Progenitor cell of endocrine pancreas (in vitro differentiated cells): ENCODE measurements around the gene SPACA7. TPM values are rescaled to one million over a fixed set of nuclear protein-coding genes. Genes with fewer than 3 reads are reported as not detected.

ENCODE experiments used
- DNase-seq: peaks from one replicate; pipeline ENCODE4 v3.0.0; 2021; ENCODE audit warnings: low spot score; ENCODE audit not compliant: unreplicated experiment
- H3K27ac Mint-ChIP-seq: 2 replicates; pipeline ENCODE4 v1.8.0; 2021; ENCODE audit warnings: mild to moderate bottlenecking, moderate library complexity, mixed read lengths
- H3K27me3 Mint-ChIP-seq: 2 replicates; pipeline ENCODE4 v1.8.0; 2021; ENCODE audit warnings: mixed read lengths
- H3K36me3 Mint-ChIP-seq: 2 replicates; pipeline ENCODE4 v1.8.0; 2022; ENCODE audit warnings: mixed read lengths; ENCODE audit not compliant: insufficient read depth
- H3K4me1 Mint-ChIP-seq: 2 replicates; pipeline ENCODE4 v1.8.0; 2021; ENCODE audit warnings: low read depth, mixed read lengths
- H3K4me3 Mint-ChIP-seq: 2 replicates; pipeline ENCODE4 v1.8.0; 2021; ENCODE audit warnings: low read depth, mild to moderate bottlenecking, moderate library complexity, mixed read lengths
- H3K9me3 Mint-ChIP-seq: 2 replicates; pipeline ENCODE4 v1.8.0; 2021; ENCODE audit warnings: low read depth, mixed read lengths
- CTCF ChIP-seq: fragments of 200-600 bp; sonication (generic); IDR thresholded peaks from one replicate; pipeline ENCODE4 v1.5.0; 2021; ENCODE audit warnings: antibody characterized with exemption, mild to moderate bottlenecking; ENCODE audit not compliant: unreplicated experiment
- total RNA-seq: library from RNA; stranded (reverse); gene quantifications from 2 replicates; pipeline ENCODE4 v1.2.1, GENCODE V29; 2021

SPACA7 gene
- total RNA-seq, 1 donor from 2014 or later: not detected

DNA sequence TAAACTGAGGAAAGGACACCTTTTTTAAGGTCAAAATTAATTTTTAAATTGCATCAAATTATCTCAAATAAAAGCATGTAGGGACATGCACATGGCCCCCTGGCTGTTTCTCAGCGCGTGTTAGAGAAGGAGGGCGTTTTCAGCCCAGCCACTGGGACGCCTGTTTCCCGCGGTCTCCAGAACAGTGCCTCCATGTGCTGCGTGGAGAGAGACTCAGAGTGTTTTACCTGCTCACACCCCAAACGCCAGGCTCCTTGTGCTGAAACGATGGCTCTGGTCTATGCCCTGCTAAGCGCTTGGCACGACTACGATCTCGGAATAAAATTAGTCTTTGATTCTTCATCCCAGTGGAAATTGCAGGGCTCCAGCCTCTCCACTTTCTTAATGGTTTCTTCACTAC is 20.0 kb upstream of the SPACA7 start:
- H3K27ac Mint-ChIP-seq: no peak overlapping the region
- peaks cover 20% of the 10 kb centered on the region for H3K27me3 Mint-ChIP-seq
- TF ChIP-seq CTCF: no peak
- H3K4me1 Mint-ChIP-seq: no peaks in the 10 kb centered on the region
- H3K4me3 Mint-ChIP-seq: no peak overlapping the region
- DNase-seq: no peak
- H3K36me3 Mint-ChIP-seq: no peaks in the 10 kb centered on the region
- no peaks in the 10 kb centered on the region for H3K9me3 Mint-ChIP-seq

- no peak for DNase-seq
- Mint-ChIP-seq H3K9me3 (peaks cover 6% of the 10 kb centered on the region), H3K4me1 (no peaks in the 10 kb centered on the region), H3K27me3 (peaks cover 19% of the 10 kb centered on the region), H3K27ac (no peak overlapping the region), H3K4me3 (no peak overlapping the region), H3K36me3 (no peaks in the 10 kb centered on the region)
- TF ChIP-seq CTCF: no peak
Measured at GRCh38 chr13:112358156-112358555, 18.0 kb upstream of the SPACA7 start.

DNA sequence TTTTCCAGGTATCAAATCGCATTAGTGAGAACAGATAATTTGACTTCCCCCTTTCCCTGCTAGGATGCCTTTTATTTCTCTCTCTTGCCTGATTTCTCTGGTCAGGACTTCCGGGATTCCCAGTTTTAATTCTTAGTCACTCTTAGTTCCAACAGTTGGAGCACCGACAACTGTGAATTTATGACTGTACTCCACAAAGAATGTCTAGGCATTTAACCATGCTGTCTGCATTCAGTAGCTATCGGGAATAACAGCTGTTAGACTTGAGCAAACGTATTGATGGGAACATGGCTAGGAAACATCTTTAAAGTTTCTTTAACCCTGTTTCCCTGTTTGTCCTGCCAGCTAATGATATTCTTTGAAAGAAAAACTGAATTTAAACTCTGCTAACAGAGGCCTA is 14.1 kb upstream of the SPACA7 start:
- H3K9me3 Mint-ChIP-seq: peaks cover 6% of the 10 kb centered on the region
- H3K4me1 Mint-ChIP-seq: no peaks in the 10 kb centered on the region
- H3K4me3 Mint-ChIP-seq: no peak overlapping the region
- no peaks in the 10 kb centered on the region for H3K36me3 Mint-ChIP-seq
- DNase-seq: no peak
- H3K27ac Mint-ChIP-seq: no peak overlapping the region
- TF ChIP-seq CTCF: no peak
- H3K27me3 Mint-ChIP-seq: peaks cover 26% of the 10 kb centered on the region

DNA sequence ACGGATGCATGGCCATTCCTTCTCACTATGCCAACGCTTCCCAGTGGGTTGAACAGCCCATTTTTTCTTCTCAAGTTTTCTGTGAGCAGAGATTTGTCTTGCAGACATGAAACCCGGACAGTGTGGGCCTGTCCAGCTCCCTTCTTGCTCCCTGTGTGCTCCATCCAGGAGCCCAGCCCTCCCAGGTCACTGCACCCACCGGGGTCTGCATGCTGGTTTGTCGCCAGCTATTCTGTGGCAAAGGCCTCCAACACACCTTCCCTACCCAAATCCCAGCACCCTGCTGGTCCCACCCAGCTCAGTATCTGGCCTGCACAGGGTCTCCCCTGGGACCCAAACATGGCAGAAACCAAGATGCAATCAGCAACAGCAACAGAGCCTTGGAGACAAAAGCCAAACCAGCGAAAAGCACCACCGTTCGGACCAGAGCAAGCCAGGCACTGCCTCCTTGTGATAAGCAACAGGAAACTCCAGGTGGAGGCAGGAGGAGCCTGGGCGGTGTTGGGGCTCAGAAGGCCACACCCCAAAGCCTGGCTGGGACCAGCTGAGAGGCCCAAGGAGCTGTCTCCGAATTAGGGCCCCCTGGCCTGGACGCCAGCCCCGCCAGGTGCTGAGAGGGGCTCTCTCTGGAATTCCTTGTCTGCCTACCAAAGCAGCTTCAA is 12.2 kb upstream of the SPACA7 start:
- H3K27me3 Mint-ChIP-seq: peaks cover 30% of the 10 kb centered on the region
- no peaks in the 10 kb centered on the region for H3K36me3 Mint-ChIP-seq
- no peak for TF ChIP-seq CTCF
- no peak for DNase-seq
- no peaks in the 10 kb centered on the region for H3K4me1 Mint-ChIP-seq
- H3K4me3 Mint-ChIP-seq: no peak overlapping the region
- H3K9me3 Mint-ChIP-seq: peaks cover 6% of the 10 kb centered on the region
- no peak overlapping the region for H3K27ac Mint-ChIP-seq

DNA sequence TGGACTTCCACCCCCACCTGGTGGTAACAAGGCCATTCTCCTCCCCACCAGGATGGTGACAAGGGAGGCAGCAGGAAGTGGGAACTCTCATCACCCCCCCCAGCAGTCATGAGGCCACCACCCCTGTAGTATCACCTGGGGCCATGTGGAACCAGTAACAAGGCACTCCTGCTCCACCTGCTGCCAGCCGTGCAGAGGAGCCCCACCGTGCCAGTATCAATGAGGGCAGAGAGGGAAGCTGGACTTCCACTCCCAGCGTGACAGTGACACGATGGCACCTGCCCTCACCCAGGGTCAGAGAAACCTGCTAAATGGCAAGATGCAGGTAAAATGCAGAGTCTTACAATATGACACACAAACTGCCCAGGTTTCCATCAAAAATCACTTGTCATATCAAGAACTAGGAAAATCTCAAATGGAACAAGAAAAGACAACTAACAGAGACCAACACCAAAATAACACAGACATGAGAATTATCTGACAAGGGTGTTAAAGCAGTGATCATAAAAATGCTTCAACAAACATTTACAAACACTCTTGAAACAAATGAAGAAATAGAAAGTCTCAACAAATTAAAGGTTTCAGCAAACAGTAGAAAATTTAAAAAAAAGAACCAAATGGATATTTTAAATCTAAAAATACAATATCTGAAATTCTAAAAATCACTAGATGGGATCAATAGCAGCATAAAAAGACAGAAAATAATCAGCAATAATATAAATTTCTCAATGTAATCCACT is 9.1 kb upstream of the SPACA7 start:
- Mint-ChIP-seq H3K4me3 (no peak overlapping the region), H3K27ac (no peak overlapping the region), H3K36me3 (no peaks in the 10 kb centered on the region), H3K9me3 (no peaks in the 10 kb centered on the region), H3K4me1 (no peaks in the 10 kb centered on the region), H3K27me3 (peaks cover 50% of the 10 kb centered on the region)
- DNase-seq: no peak
- TF ChIP-seq CTCF: no peak
